PFSK-1 (cell line): Measurements from ENCODE around the gene CDK12.

Experiments
- FOXP2 ChIP-seq: optimal IDR thresholded peaks from 2 replicates; pipeline ENCODE3; 2011; ENCODE audit warnings: borderline replicate concordance, control low read depth, inconsistent platforms; ENCODE audit not compliant: insufficient read depth; ENCODE audit errors: extremely low read length, extremely low read depth
- POLR2AphosphoS5 ChIP-seq: IDR thresholded peaks from 2 replicates; pipeline ENCODE4 v1.6.1; 2012; ENCODE audit warnings: low read depth, mild to moderate bottlenecking, control low read depth, low read length, moderate library complexity
- REST ChIP-seq, 2 experiments: IDR thresholded peaks; 2 replicates each; pipeline versions ENCODE4 v1.6.1 to v1.8.0; 2011 to 2012; ENCODE audit warnings: low read depth in 2 of 2, low read length in 2 of 2, control low read depth in 1 of 2, inconsistent platforms in 1 of 2, mild to moderate bottlenecking in 1 of 2, moderate library complexity in 1 of 2; ENCODE audit not compliant: insufficient read depth in 1 of 2
- TAF1 ChIP-seq: IDR thresholded peaks from 2 replicates; pipeline ENCODE4 v1.6.1; 2012; ENCODE audit warnings: low read length, control low read depth, borderline replicate concordance; ENCODE audit not compliant: insufficient read depth

GRCh38 chr17:39513915-39514314 is 52.6 kb downstream of the CDK12 start:
- no peak for TF ChIP-seq POLR2AphosphoS5
- TF ChIP-seq REST (IDR thresholded peaks at IDR 0.05; ENCODE audit: insufficient read depth in 1 of 2, low read depth in 2 of 2, low read length in 2 of 2), result no peak
- no peak for TF ChIP-seq TAF1
- no peak for TF ChIP-seq FOXP2
